H9 (cell line): ENCODE results near the gene UBAC1. TPM values are rescaled to one million over a fixed set of nuclear protein-coding genes. Genes with fewer than 3 reads are reported as not detected.

ENCODE experiments used
- DNase-seq: peaks from one replicate; pipeline ENCODE4 v3.0.0-alpha.2; 2017
- H2AFZ ChIP-seq: one replicate; pipeline ENCODE4 v1.6.1; 2013; ENCODE audit warnings: mild to moderate bottlenecking, low read length, control low read depth, moderate library complexity
- H2AK5ac ChIP-seq: 2 replicates; pipeline ENCODE4 v1.6.1; 2013; ENCODE audit warnings: low read length, control low read depth, mixed read lengths; ENCODE audit not compliant: insufficient read length
- H2BK120ac ChIP-seq: one replicate; pipeline ENCODE4 v1.6.1; 2013; ENCODE audit warnings: low read depth, mild to moderate bottlenecking, low read length, control low read depth, inconsistent platforms; ENCODE audit not compliant: poor library complexity, severe bottlenecking
- H2BK12ac ChIP-seq: 2 replicates; pipeline ENCODE4 v1.6.1; 2013; ENCODE audit warnings: low read length, control low read depth, mixed read lengths, low read depth; ENCODE audit not compliant: insufficient read length
- H2BK15ac ChIP-seq: 2 replicates; pipeline ENCODE4 v1.6.1; 2013; ENCODE audit warnings: low read depth, low read length, control low read depth
- H2BK20ac ChIP-seq: one replicate; pipeline ENCODE4 v1.6.1; 2013; ENCODE audit warnings: low read depth, mild to moderate bottlenecking, low read length, control low read depth, inconsistent platforms; ENCODE audit not compliant: poor library complexity, severe bottlenecking
- H2BK5ac ChIP-seq: 2 replicates; pipeline ENCODE4 v1.6.1; 2013; ENCODE audit warnings: low read length, control low read depth, mixed read lengths; ENCODE audit not compliant: insufficient read length
- H3K14ac ChIP-seq: 2 replicates; pipeline ENCODE4 v1.6.1; 2013; ENCODE audit warnings: low read length, control low read depth; ENCODE audit not compliant: insufficient read depth
- H3K18ac ChIP-seq: 2 replicates; pipeline ENCODE4 v1.6.1; 2013; ENCODE audit warnings: low read depth, mild to moderate bottlenecking, mixed read lengths, low read length, control low read depth; ENCODE audit not compliant: insufficient read length
- H3K23ac ChIP-seq: 2 replicates; pipeline ENCODE4 v1.6.1; 2013; ENCODE audit warnings: low read length, control low read depth, mixed read lengths, low read depth; ENCODE audit not compliant: insufficient read length
- H3K23me2 ChIP-seq: 2 replicates; pipeline ENCODE4 v1.6.1; 2013; ENCODE audit warnings: low read depth, mild to moderate bottlenecking, mixed read lengths, low read length, control low read depth; ENCODE audit not compliant: insufficient read length, poor library complexity, severe bottlenecking
- H3K27ac ChIP-seq: 2 replicates; pipeline ENCODE4 v1.5.1; 2013; ENCODE audit warnings: low read length, control low read depth, mixed read lengths, low read depth; ENCODE audit not compliant: insufficient read length
- H3K27me3 ChIP-seq: 2 replicates; pipeline ENCODE4 v1.6.1; 2013; ENCODE audit warnings: low read length, control low read depth, inconsistent platforms; ENCODE audit not compliant: insufficient read depth
- H3K4ac ChIP-seq: 2 replicates; pipeline ENCODE4 v1.6.1; 2013; ENCODE audit warnings: low read depth, mild to moderate bottlenecking, control low read depth, inconsistent platforms, low read length, moderate library complexity
- H3K4me1 ChIP-seq: 2 replicates; pipeline ENCODE4 v1.6.1; 2013; ENCODE audit warnings: low read length, control low read depth, inconsistent platforms; ENCODE audit not compliant: insufficient read depth
- H3K4me2 ChIP-seq: 2 replicates; pipeline ENCODE4 v1.6.1; 2013; ENCODE audit warnings: low read length, control low read depth, mixed read lengths; ENCODE audit not compliant: insufficient read length, insufficient read depth
- H3K56ac ChIP-seq: 2 replicates; pipeline ENCODE4 v1.6.1; 2013; ENCODE audit warnings: low read depth, mild to moderate bottlenecking, mixed read lengths, low read length, control low read depth; ENCODE audit not compliant: insufficient read length
- H3K79me1 ChIP-seq: 2 replicates; pipeline ENCODE4 v1.6.1; 2013; ENCODE audit warnings: low read depth, mild to moderate bottlenecking, moderate library complexity, low read length, control low read depth, inconsistent platforms; ENCODE audit not compliant: insufficient read depth, poor library complexity, severe bottlenecking
- H3K79me2 ChIP-seq: 2 replicates; pipeline ENCODE4 v1.6.1; 2013; ENCODE audit warnings: low read length, control low read depth, inconsistent platforms; ENCODE audit not compliant: insufficient read depth
- H3K9ac ChIP-seq: 2 replicates; pipeline ENCODE4 v1.6.1; 2013; ENCODE audit warnings: low read length, control low read depth, mixed read lengths; ENCODE audit not compliant: insufficient read length; ENCODE audit errors: extremely low read depth
- H3K9me3 ChIP-seq: one replicate; pipeline ENCODE4 v1.6.1; 2013; ENCODE audit warnings: low read depth, low read length, inconsistent platforms; ENCODE audit not compliant: control insufficient read depth
- H3T11ph ChIP-seq: one replicate; pipeline ENCODE4 v1.6.1; 2013; ENCODE audit warnings: mild to moderate bottlenecking, low read length, control low read depth, inconsistent platforms
- H4K20me1 ChIP-seq: one replicate; pipeline ENCODE4 v1.6.1; 2013; ENCODE audit not compliant: control insufficient read depth, insufficient read length, insufficient read depth
- H4K5ac ChIP-seq: 2 replicates; pipeline ENCODE4 v1.6.1; 2013; ENCODE audit warnings: low read depth, mild to moderate bottlenecking, mixed read lengths, low read length, control low read depth; ENCODE audit not compliant: insufficient read length
- H4K8ac ChIP-seq: replicated peaks from 2 replicates; pipeline ENCODE4 v1.6.1; 2013; ENCODE audit warnings: low read length, control low read depth, mixed read lengths, low read depth; ENCODE audit not compliant: insufficient read length
- H4K91ac ChIP-seq: 2 replicates; pipeline ENCODE4 v1.6.1; 2013; ENCODE audit warnings: low read depth, mild to moderate bottlenecking, moderate library complexity, mixed read lengths, low read length, control low read depth; ENCODE audit not compliant: insufficient read length
- H3K27ac Mint-ChIP-seq, 3 experiments: 2 replicates in 2 of 3; 3 replicates in 1 of 3; pipeline ENCODE4 v1.8.0; 2020 to 2021; ENCODE audit warnings: mixed read lengths in 3 of 3, mild to moderate bottlenecking in 1 of 3, moderate library complexity in 1 of 3
- H3K27me3 Mint-ChIP-seq: 2 replicates; pipeline ENCODE4 v1.8.0; 2021; ENCODE audit warnings: low read depth, mild to moderate bottlenecking, moderate library complexity, mixed read lengths
- H3K36me3 Mint-ChIP-seq, 3 experiments: 2 replicates in 2 of 3; 3 replicates in 1 of 3; pipeline ENCODE4 v1.8.0; 2020 to 2021; ENCODE audit warnings: low read depth in 3 of 3, mixed read lengths in 3 of 3; ENCODE audit not compliant: insufficient read depth in 1 of 3
- H3K4me1 Mint-ChIP-seq, 2 experiments: 2 replicates each; pipeline ENCODE4 v1.8.0; 2020; ENCODE audit warnings: mixed read lengths in 2 of 2
- H3K4me3 Mint-ChIP-seq, 2 experiments: 2 replicates in 1 of 2; 3 replicates in 1 of 2; pipeline ENCODE4 v1.8.0; 2020 to 2021; ENCODE audit warnings: mild to moderate bottlenecking in 2 of 2, mixed read lengths in 2 of 2, moderate library complexity in 1 of 2
- H3K9me3 Mint-ChIP-seq, 2 experiments: 2 replicates in 1 of 2; 3 replicates in 1 of 2; pipeline ENCODE4 v1.8.0; 2020; ENCODE audit warnings: mild to moderate bottlenecking in 2 of 2, mixed read lengths in 2 of 2, moderate library complexity in 1 of 2
- CTCF ChIP-seq: fragments of 200-600 bp; sonication (generic); conservative IDR thresholded peaks from 3 replicates; pipeline ENCODE4 v1.8.0; 2021; ENCODE audit warnings: antibody characterized with exemption, mild to moderate bottlenecking
- WGBS: extraction: QIAGEN DNeasy Blood & Tissue Kit; methylation state at CpG from one replicate; pipeline ENCODE4 v1.1.7; 2013; ENCODE audit warnings: missing lambda C conversion rate, low lambda C conversion rate, mixed read lengths; ENCODE audit not compliant: insufficient read length; ENCODE audit errors: extremely low coverage; 5-methylcytosine and 5-hydroxymethylcytosine counted together
- total RNA-seq: library from RNA; stranded (reverse); gene quantifications from 2 replicates; pipeline ENCODE4 v1.2.1, GENCODE V29; 2021

Gene UBAC1
- total RNA-seq, 1 experiment from 2014 or later, result 47.5 TPM

GRCh38 chr9:135991771-135992170, 30.6 kb upstream of the UBAC1 start:
- H3T11ph ChIP-seq, result no peak overlapping the region
- H3K23me2 ChIP-seq, result no peaks in the 10 kb centered on the region
- H4K5ac ChIP-seq, result no peak overlapping the region
- DNase-seq, result no peak
- H3K79me1 ChIP-seq, result no peaks in the 10 kb centered on the region
- no peak overlapping the region for H3K23ac ChIP-seq
- H3K27me3 Mint-ChIP-seq, result no peaks in the 10 kb centered on the region
- H3K4me3 Mint-ChIP-seq, result no peak overlapping the region
- no peak for TF ChIP-seq CTCF
- no peaks in the 10 kb centered on the region for H3K79me2 ChIP-seq
- H4K91ac ChIP-seq, result no peak overlapping the region
- no peak overlapping the region for H2BK12ac ChIP-seq
- H4K8ac ChIP-seq, result no peak overlapping the region
- H3K4ac ChIP-seq, result no peak overlapping the region
- no peak overlapping the region for H3K27ac Mint-ChIP-seq
- H3K56ac ChIP-seq, result no peak overlapping the region
- no peak overlapping the region for H2AK5ac ChIP-seq
- no peak overlapping the region for H3K27ac ChIP-seq
- no peak overlapping the region for H2BK120ac ChIP-seq
- H4K20me1 ChIP-seq, result no peaks in the 10 kb centered on the region
- H3K9ac ChIP-seq, result no peak overlapping the region
- H3K18ac ChIP-seq, result no peak overlapping the region
- H2BK20ac ChIP-seq, result no peak overlapping the region
- H3K4me2 ChIP-seq, result no peak overlapping the region
- H3K9me3 ChIP-seq, result no peaks in the 10 kb centered on the region
- WGBS, result no CpG with 5 or more reads among the region's 18 CpGs
- H2BK5ac ChIP-seq, result no peak overlapping the region
- no peak overlapping the region for H2BK15ac ChIP-seq
- no peaks in the 10 kb centered on the region for H3K9me3 Mint-ChIP-seq
- no peak overlapping the region for H3K14ac ChIP-seq
- no peaks in the 10 kb centered on the region for H3K4me1 ChIP-seq
- H3K36me3 Mint-ChIP-seq, result no peaks in the 10 kb centered on the region
- no peaks in the 10 kb centered on the region for H3K27me3 ChIP-seq
- no peak overlapping the region for H2AFZ ChIP-seq
- H3K4me1 Mint-ChIP-seq, result peaks cover 14 to 38% of the 10 kb centered on the region in 2 experiments
